ENCODE data around the gene GNAT3.

DNA sequence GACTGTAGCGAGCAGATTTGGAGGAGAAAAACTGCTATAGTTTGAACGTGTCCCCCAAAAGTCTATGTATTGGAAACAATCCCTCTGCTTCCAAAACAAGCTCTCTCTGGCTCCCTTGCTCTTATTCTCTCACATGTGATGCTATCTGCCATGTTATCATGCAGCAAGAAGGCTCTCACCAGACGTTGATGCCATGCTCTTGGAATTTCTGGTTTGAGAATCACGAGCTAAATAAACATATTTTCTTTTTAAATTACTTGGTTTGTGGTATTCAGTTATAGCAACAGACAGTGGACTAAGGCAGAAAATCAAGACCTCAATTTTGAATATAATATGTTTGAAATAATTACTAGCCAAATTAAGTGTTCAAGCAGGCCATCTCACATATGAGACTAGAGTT, 17.5 kb upstream of the GNAT3 start:
- no peak for TF ChIP-seq RNF2 (IDR thresholded peaks at IDR 0.05; ENCODE audit: borderline replicate concordance, low read depth, low read length, missing control alignments, poor library complexity, severe bottlenecking)
- no peak for TF ChIP-seq JUND (IDR thresholded peaks at IDR 0.05; ENCODE audit: low read length)
- no peak for TF ChIP-seq CTCF (IDR thresholded peaks at IDR 0.05; ENCODE audit: control extremely low read depth in 1 of 3, insufficient read depth in 1 of 3, low read depth in 1 of 3, low read length in 3 of 3)
- no peak for TF ChIP-seq EP300 (IDR thresholded peaks at IDR 0.05; ENCODE audit: borderline replicate concordance in 1 of 2, low read depth in 2 of 2, low read length in 2 of 2)
- no peak for TF ChIP-seq JUN (IDR thresholded peaks at IDR 0.05; ENCODE audit: low read depth, low read length)
- TF ChIP-seq GABPA (IDR thresholded peaks at IDR 0.05; ENCODE audit: borderline replicate concordance, insufficient read depth, low read length): no peak
- no peak for TF ChIP-seq BRCA1 (IDR thresholded peaks at IDR 0.05; ENCODE audit: low read depth, low read length)
- TF ChIP-seq HDAC6 (IDR thresholded peaks at IDR 0.05; ENCODE audit: low read depth, low read length): no peak

Data from H1 (cell line).